ENCODE results near the gene YPEL5. TPM values are rescaled to one million over a fixed set of nuclear protein-coding genes. Genes with fewer than 3 reads are reported as not detected.

The YPEL5 gene
- total RNA-seq, 1 donor from 2014 or later = 57.4 TPM

DNA sequence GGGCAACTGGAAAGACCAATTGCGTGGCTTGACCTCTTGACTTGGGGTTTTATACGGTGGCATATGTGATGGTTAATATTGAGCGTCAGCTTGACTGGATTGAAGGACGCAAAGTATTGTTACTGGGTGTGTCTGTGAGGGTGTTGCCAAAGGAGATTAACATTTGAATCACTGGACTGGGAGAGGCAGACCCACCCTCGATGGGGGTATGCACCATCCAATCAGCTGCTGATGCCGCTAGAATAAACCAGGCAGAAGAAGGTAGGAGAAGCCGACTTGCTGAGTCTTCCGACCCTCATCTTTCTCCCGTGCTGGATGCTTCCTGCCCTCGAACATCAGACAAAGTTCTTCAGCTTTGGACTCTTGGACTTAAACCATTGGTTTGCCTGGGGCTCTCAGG, 34.2 kb upstream of the YPEL5 start:
- H3K4me3 Mint-ChIP-seq = no peak overlapping the region
- no peaks in the 10 kb centered on the region for H3K9me3 Mint-ChIP-seq
- DNase-seq = no peak
- POLR2A ChIA-PET = no interaction called here
- H3K36me3 Mint-ChIP-seq (ENCODE audit: low read depth) = no peaks in the 10 kb centered on the region
- TF ChIP-seq, protein P1, sequence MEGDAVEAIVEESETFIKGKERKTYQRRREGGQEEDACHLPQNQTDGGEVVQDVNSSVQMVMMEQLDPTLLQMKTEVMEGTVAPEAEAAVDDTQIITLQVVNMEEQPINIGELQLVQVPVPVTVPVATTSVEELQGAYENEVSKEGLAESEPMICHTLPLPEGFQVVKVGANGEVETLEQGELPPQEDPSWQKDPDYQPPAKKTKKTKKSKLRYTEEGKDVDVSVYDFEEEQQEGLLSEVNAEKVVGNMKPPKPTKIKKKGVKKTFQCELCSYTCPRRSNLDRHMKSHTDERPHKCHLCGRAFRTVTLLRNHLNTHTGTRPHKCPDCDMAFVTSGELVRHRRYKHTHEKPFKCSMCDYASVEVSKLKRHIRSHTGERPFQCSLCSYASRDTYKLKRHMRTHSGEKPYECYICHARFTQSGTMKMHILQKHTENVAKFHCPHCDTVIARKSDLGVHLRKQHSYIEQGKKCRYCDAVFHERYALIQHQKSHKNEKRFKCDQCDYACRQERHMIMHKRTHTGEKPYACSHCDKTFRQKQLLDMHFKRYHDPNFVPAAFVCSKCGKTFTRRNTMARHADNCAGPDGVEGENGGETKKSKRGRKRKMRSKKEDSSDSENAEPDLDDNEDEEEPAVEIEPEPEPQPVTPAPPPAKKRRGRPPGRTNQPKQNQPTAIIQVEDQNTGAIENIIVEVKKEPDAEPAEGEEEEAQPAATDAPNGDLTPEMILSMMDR (IDR thresholded peaks at IDR 0.05) = no peak
- peaks cover 17% of the 10 kb centered on the region for H3K27me3 Mint-ChIP-seq
- H3K27ac Mint-ChIP-seq = no peak overlapping the region
- H3K4me1 Mint-ChIP-seq = peaks cover 2% of the 10 kb centered on the region
- ATAC-seq (ENCODE audit: low read depth) = no peak
- intact Hi-C loops (cut with micrococcal nuclease) = no loop called here
- CTCF ChIA-PET = interaction anchor here (1.1 kb wide), 1 partner anchor 20 kb away, joined by 3 read pairs; no protein-coding TSS in a partner anchor

DNA sequence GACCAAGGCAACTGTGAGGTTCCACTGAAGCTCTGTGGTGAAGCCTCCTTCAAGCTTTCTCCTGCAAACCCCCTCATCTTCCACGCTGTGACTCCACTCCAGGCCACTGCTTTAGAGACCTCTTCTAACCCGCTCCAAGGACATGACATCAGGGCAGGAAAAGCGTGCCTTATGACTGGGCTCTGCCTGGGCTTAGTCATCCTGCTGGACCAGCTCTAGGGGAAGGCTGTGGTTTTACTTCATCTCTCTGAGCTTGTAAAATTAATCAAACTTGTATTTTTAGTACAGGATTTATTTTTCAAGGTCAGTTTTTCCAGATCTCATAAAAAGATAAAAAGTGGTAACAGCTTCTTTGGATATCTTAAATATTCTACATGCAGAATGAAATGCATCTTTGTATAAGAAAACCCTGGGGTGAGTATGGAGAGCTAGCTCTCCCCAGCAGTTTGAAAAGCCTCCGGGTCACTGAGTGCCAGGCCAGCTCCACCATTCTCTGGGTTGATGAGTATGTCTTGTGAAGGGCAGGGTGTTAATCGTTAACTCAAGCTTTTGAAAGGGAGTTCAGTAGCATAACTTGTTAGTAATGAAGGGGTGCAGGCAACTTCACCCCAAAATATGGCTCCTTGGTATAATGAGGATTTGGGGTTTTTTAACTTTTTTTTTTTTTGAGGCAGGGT, 33.1 kb upstream of the YPEL5 start:
- ATAC-seq (ENCODE audit: low read depth) (no peak), DNase-seq (no peak)
- ChIA-PET POLR2A (no interaction called here), CTCF (no interaction called here)
- Mint-ChIP-seq H3K27me3 (peaks cover 21% of the 10 kb centered on the region), H3K4me1 (peaks cover 2% of the 10 kb centered on the region), H3K36me3 (ENCODE audit: low read depth) (no peaks in the 10 kb centered on the region), H3K9me3 (no peaks in the 10 kb centered on the region), H3K4me3 (no peak overlapping the region), H3K27ac (no peak overlapping the region)
- TF ChIP-seq, protein P1 (IDR thresholded peaks at IDR 0.05) = no peak
- intact Hi-C loops (cut with micrococcal nuclease) = no loop called here

DNA sequence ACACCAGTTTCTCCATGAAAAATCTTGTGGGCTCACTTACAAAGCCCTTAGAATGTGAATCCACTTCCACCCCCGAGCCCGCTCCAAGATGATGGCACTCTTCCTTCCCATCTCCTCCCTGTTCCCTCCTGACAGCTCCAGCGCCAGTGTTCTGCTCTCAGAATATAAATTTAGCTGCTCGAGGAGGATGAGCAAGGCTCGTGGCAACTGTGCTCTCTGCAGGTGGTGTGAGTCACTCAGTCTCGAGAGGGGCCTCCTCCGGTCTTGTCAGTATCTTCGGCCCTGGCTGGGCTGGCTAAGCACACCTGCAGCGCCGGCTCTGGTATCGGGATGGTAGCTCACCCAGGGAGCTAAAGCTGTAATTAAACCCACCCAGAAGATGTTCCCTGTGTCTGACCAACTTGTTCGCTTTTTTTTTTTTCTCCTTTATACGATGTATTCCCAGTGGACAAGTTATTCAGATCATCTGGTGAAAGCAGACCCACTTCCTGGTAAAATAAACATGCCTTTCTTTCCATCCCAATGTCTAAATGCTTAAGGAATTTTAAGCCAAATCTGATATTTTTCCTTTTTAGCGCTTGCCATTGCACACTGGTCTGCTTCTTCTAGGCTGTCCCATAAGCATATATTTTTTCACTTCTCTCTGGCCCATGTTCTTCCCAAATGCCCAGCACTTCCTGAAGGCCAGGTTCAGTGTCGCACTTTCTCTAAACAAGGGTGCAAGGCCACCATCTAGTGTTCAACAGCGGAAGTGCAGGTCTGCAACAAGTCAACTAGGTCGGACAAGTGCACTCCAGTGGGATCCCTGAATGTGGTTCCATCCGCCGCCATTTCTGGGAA, 31.4 kb upstream of the YPEL5 start:
- Mint-ChIP-seq H3K9me3 (no peaks in the 10 kb centered on the region), H3K4me3 (no peak overlapping the region), H3K36me3 (ENCODE audit: low read depth) (no peaks in the 10 kb centered on the region), H3K4me1 (peaks cover 2% of the 10 kb centered on the region), H3K27ac (no peak overlapping the region), H3K27me3 (peaks cover 29% of the 10 kb centered on the region)
- ChIA-PET CTCF (interaction anchor here (0.7 to 1.9 kb wide), 3 partner anchors 25 to 808 kb away, joined by 3 to 4 read pairs (median 4); no protein-coding TSS in a partner anchor), POLR2A (no interaction called here)
- intact Hi-C loops (cut with micrococcal nuclease) = loop anchor here (1.0 kb wide), 1 partner anchor 24 kb away; no protein-coding TSS in a partner anchor
- TF ChIP-seq, protein P1 (IDR thresholded peaks at IDR 0.05) = no peak
- no peak for ATAC-seq (ENCODE audit: low read depth)
- DNase-seq = no peak

DNA sequence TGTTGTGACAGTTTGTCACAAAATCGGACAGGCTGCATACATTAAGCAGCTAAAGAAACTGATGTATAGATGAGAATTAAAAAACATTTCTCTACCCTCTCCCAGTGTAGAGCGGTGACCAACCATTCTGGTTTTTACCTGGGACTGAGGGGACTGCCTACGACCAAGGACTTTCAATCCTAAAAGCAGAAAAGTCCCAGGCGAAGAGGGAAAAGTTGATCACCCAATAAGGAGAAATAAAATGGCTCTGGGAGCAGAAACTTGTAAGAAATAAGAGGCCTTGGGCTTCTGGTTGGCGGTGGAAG, 30.9 kb upstream of the YPEL5 start:
- DNase-seq (no peak), ATAC-seq (ENCODE audit: low read depth) (no peak)
- Mint-ChIP-seq H3K27ac (no peak overlapping the region), H3K27me3 (peaks cover 29% of the 10 kb centered on the region), H3K4me1 (peaks cover 2% of the 10 kb centered on the region), H3K9me3 (no peaks in the 10 kb centered on the region), H3K36me3 (ENCODE audit: low read depth) (no peaks in the 10 kb centered on the region), H3K4me3 (no peak overlapping the region)
- TF ChIP-seq, protein P1 (IDR thresholded peaks at IDR 0.05) = no peak
- ChIA-PET POLR2A (no interaction called here), CTCF (interaction anchor here (0.7 to 1.9 kb wide), 3 partner anchors 25 to 808 kb away, joined by 3 to 4 read pairs (median 4); no protein-coding TSS in a partner anchor)
- intact Hi-C loops (cut with micrococcal nuclease) = loop anchor here (1.0 kb wide), 1 partner anchor 25 kb away; no protein-coding TSS in a partner anchor

DNA sequence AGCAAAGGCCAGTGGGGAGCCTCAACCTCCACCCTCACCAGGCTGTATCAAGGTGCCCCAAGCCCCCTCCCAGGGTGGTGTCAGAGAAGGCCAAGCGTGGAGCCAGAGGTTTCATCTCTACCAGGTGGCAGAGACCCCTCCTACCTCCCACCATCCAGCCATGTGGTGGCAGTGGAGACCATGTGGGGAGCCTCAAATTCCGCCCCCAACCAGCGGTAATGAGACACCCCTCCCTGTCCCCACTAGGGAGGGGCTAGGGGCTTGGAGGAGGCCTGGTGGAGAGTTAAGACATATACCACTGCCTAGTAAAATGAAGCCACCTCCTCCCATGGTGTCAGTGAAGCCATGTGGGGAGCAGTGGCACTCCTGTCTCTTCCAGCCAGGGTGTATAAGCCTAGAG, 24.4 kb upstream of the YPEL5 start:
- H3K36me3 Mint-ChIP-seq (ENCODE audit: low read depth) = no peaks in the 10 kb centered on the region
- peaks cover 12% of the 10 kb centered on the region for H3K27me3 Mint-ChIP-seq
- DNase-seq = no peak
- no peak overlapping the region for H3K4me3 Mint-ChIP-seq
- intact Hi-C loops (cut with micrococcal nuclease) = no loop called here
- no peaks in the 10 kb centered on the region for H3K4me1 Mint-ChIP-seq
- no peak for ATAC-seq (ENCODE audit: low read depth)
- no peak overlapping the region for H3K27ac Mint-ChIP-seq
- POLR2A ChIA-PET = no interaction called here
- peaks cover 4% of the 10 kb centered on the region for H3K9me3 Mint-ChIP-seq
- TF ChIP-seq, protein P1 (IDR thresholded peaks at IDR 0.05) = no peak
- CTCF ChIA-PET = no interaction called here
